MM.1S (cell line): ENCODE results near the gene KIF16B.

ENCODE experiments used
- EZH2phosphoT487 ChIP-seq: fragments of 300-600 bp; sonication (generic); IDR thresholded peaks from 2 replicates; pipeline ENCODE4 v1.6.1; 2018; ENCODE audit warnings: antibody characterized with exemption, low read length
- TF ChIP-seq, protein P1 (sequence below): fragments of 300-600 bp; sonication (generic); IDR thresholded peaks from 2 replicates; pipeline ENCODE4 v1.5.1; 2016; ENCODE audit warnings: antibody characterized with exemption, low read length, mixed read lengths

GRCh38 chr20:16360668-16361067, 212.6 kb downstream of the KIF16B start:
- TF ChIP-seq, protein P1, sequence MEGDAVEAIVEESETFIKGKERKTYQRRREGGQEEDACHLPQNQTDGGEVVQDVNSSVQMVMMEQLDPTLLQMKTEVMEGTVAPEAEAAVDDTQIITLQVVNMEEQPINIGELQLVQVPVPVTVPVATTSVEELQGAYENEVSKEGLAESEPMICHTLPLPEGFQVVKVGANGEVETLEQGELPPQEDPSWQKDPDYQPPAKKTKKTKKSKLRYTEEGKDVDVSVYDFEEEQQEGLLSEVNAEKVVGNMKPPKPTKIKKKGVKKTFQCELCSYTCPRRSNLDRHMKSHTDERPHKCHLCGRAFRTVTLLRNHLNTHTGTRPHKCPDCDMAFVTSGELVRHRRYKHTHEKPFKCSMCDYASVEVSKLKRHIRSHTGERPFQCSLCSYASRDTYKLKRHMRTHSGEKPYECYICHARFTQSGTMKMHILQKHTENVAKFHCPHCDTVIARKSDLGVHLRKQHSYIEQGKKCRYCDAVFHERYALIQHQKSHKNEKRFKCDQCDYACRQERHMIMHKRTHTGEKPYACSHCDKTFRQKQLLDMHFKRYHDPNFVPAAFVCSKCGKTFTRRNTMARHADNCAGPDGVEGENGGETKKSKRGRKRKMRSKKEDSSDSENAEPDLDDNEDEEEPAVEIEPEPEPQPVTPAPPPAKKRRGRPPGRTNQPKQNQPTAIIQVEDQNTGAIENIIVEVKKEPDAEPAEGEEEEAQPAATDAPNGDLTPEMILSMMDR, result no peak
- no peak for TF ChIP-seq EZH2phosphoT487
